Left kidney (tissue), 2 donors: Measurements from ENCODE around the gene ST3GAL3. TPM values are rescaled to one million over a fixed set of nuclear protein-coding genes. Genes with fewer than 3 reads are reported as not detected.

ENCODE experiments used
- DNase-seq: peaks from one replicate; pipeline ENCODE4 v3.0.0-alpha.2; 2013
- polyA plus RNA-seq: library from polyadenylated mRNA; unstranded; fragments of 120-200 nt; gene quantifications from one replicate; pipeline ENCODE4 v1.2.1, GENCODE V29; 2013; ENCODE audit not compliant: insufficient read length

Gene ST3GAL3
- polyA plus RNA-seq, 1 donor, result 25.4 TPM

DNA sequence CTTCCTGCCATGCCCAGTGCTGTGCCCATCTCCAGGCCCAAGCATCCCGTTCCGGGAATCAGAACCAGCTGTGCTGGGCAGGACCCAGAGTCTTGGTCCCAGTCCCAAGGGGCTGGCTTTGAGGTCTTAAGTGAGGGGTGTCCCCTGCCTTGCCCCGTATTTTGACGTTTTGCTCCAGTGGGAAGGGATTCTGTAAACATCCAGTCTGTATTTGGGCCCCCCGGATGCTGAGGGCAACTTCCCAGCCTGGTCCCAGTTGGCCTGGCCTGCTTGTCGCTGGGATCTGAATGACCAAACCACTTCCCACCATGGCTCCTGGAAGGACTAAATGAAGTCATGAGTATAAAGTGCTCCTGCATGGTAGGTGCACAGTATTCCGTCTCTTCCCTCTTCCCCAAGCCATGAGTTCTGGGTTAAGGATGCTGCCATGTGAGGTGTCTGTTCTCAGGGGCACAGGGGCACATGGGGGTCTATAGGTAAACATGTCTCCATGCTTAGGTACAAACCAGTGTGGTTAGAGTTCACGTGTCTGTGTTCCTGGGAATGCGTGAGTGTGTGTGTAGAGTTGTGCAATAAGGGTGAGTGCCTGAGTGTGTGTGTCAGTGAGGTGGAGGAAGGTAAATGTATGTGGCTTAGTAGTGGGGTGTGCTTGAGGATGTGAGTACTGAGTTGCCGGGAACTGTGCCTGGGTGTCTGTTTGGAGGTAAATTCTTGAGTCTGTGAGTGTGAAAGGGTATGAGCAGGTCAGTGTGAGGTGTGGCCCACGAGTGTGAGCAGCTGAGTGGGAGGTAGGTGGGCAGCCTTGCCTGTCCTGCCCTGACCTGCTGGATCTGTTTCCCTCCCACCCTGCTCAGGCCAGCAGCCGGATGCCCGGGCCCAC lies 273.2 kb downstream of the ST3GAL3 start:
- DNase-seq, result no peak

Other genes starting within 250 kb of the ST3GAL3 start
- 240 TPM for gene PTPRF, start 176.7 kb upstream of the ST3GAL3 start, polyA plus RNA-seq
- 58.9 TPM for gene KDM4A, start 57.4 kb upstream of the ST3GAL3 start, polyA plus RNA-seq
- gene ARTN, start 226.3 kb downstream of the ST3GAL3 start, polyA plus RNA-seq, result 1.2 TPM
- 42.5 TPM for gene IPO13, start 239.4 kb downstream of the ST3GAL3 start, polyA plus RNA-seq